Renal pelvis (tissue), 4 donors: ENCODE measurements around the gene HK1. TPM values are rescaled to one million over a fixed set of nuclear protein-coding genes. Genes with fewer than 3 reads are reported as not detected.
A peak's percentile ranks its signal among the peaks of the same experiment; 100 is the strongest.
"Not testable (repeated sequence)": the region's sequence is repeated elsewhere in the genome, so short reads cannot be mapped to it uniquely, and the experiment has no call there.

Experiments used
- DNase-seq: peaks from one replicate; pipeline ENCODE4 v3.0.0-alpha.2; 2013
- polyA plus RNA-seq, 3 donors: library from polyadenylated mRNA; unstranded; fragments of 120-200 nt; gene quantifications; one replicate each; pipeline ENCODE4 v1.2.1, GENCODE V29; 2013; ENCODE audit not compliant: insufficient read length in 3 of 3

HK1 gene
- polyA plus RNA-seq, 3 donors = 48.5 to 56.6 (median 51.2) TPM

- peak; percentile 42 for DNase-seq
Observed at GRCh38 chr10:69449841-69450240, 171.5 kb downstream of the HK1 start.

GRCh38 chr10:69450395-69450794 lies 172.1 kb downstream of the HK1 start:
- not testable (repeated sequence) for DNase-seq

GRCh38 chr10:69451209-69451783 lies 173.0 kb downstream of the HK1 start, which contains the start of gene TSPAN15:
TSPAN15 (plus strand) TSS chr10:69451465; CDS start chr10:69451595, 130 bp downstream.
- DNase-seq = peak; percentile 85

Other genes starting within 250 kb of the HK1 start
- gene SRGN, start 190.4 kb upstream of the HK1 start, polyA plus RNA-seq = 10 to 100 TPM; 10.2 to 16.7 (median 14.5) TPM
- 10 to 100 TPM; 75.8 to 84.8 (median 77.7) TPM for gene VPS26A, start 154.3 kb upstream of the HK1 start, polyA plus RNA-seq
- 10 to 100 TPM; 38.1 to 47.5 (median 39.8) TPM for gene SUPV3L1, start 98.3 kb upstream of the HK1 start, polyA plus RNA-seq
- 10 to 100 TPM; 15.8 to 21.0 (median 19.3) TPM for gene HKDC1, start 58.2 kb upstream of the HK1 start, polyA plus RNA-seq
- under 1 TPM; 0.16 to 0.34 (median 0.29) TPM for gene TACR2, start 138.4 kb downstream of the HK1 start, polyA plus RNA-seq
- 10 to 100 TPM; 49.7 to 64.2 (median 59.6) TPM for gene TSPAN15, start 173.0 kb downstream of the HK1 start, polyA plus RNA-seq